ENCODE measurements around the gene RASA3.

Gene RASA3

DNA sequence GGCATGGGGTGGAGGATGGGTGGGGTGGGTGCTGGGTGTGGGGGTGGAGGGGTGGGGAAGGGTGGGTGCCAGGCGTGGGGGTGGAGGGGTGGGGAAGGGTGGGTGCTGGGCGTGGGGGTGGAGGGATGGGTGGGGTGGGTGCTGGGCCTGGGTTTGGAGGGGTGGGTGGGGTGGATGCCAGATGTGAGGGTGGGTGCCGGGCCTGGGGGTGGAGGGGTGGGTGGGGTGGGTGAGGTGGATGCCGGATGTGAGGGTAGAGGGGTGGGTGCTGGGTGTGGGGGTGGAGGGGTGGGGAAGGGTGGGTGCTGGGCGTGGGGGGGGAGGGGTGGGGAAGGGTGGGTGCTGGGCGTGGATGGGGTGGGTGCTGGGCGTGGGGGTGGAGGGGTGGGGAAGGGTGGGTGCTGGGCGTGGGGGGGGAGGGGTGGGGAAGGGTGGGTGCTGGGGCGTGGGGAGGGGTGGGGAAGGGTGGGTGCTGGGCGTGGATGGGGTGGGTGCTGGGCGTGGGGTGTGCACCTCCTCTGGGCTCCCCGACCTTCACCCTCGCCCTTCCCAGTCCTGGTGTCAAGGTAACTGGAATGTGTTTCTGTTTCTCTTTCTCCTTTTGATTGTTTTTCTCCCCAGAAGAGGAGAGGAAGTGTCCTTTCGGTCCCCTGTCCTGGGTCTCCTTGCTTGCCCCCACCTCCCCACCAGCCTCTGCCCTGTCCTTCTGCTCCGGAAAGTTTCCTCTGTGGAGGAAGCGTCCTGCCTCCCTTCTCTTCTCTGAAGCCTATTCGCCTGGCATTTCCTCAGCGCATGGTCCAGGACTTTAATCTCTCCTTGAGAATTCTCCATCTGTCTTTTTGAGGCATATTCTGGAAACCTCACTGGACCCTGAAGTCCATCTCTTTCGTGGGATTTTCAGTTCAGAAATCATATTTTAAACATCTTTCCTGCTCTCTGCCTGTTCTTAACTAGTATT lies 23.8 kb upstream of the RASA3 start:
- TF ChIP-seq GABPA (IDR thresholded peaks at IDR 0.05; ENCODE audit: low read depth) (no peak), POLR2AphosphoS5 (IDR thresholded peaks at IDR 0.05; ENCODE audit: low read depth) (no peak), SPI1 (IDR thresholded peaks at IDR 0.05; ENCODE audit: borderline replicate concordance, low read depth) (0 out of 2 replicates have a peak, but pooled peaks have one; percentile 12)
- TF ChIP-seq, protein P1, sequence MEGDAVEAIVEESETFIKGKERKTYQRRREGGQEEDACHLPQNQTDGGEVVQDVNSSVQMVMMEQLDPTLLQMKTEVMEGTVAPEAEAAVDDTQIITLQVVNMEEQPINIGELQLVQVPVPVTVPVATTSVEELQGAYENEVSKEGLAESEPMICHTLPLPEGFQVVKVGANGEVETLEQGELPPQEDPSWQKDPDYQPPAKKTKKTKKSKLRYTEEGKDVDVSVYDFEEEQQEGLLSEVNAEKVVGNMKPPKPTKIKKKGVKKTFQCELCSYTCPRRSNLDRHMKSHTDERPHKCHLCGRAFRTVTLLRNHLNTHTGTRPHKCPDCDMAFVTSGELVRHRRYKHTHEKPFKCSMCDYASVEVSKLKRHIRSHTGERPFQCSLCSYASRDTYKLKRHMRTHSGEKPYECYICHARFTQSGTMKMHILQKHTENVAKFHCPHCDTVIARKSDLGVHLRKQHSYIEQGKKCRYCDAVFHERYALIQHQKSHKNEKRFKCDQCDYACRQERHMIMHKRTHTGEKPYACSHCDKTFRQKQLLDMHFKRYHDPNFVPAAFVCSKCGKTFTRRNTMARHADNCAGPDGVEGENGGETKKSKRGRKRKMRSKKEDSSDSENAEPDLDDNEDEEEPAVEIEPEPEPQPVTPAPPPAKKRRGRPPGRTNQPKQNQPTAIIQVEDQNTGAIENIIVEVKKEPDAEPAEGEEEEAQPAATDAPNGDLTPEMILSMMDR (IDR thresholded peaks at IDR 0.05; ENCODE audit: insufficient read depth, low read length), result no peak
- TF ChIP-seq, protein P2, sequence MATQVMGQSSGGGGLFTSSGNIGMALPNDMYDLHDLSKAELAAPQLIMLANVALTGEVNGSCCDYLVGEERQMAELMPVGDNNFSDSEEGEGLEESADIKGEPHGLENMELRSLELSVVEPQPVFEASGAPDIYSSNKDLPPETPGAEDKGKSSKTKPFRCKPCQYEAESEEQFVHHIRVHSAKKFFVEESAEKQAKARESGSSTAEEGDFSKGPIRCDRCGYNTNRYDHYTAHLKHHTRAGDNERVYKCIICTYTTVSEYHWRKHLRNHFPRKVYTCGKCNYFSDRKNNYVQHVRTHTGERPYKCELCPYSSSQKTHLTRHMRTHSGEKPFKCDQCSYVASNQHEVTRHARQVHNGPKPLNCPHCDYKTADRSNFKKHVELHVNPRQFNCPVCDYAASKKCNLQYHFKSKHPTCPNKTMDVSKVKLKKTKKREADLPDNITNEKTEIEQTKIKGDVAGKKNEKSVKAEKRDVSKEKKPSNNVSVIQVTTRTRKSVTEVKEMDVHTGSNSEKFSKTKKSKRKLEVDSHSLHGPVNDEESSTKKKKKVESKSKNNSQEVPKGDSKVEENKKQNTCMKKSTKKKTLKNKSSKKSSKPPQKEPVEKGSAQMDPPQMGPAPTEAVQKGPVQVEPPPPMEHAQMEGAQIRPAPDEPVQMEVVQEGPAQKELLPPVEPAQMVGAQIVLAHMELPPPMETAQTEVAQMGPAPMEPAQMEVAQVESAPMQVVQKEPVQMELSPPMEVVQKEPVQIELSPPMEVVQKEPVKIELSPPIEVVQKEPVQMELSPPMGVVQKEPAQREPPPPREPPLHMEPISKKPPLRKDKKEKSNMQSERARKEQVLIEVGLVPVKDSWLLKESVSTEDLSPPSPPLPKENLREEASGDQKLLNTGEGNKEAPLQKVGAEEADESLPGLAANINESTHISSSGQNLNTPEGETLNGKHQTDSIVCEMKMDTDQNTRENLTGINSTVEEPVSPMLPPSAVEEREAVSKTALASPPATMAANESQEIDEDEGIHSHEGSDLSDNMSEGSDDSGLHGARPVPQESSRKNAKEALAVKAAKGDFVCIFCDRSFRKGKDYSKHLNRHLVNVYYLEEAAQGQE (IDR thresholded peaks at IDR 0.05; ENCODE audit: insufficient replicate concordance, low read depth), result no peak
- H3K4me3 ChIP-seq (replicated peaks; ENCODE audit: insufficient read depth, low read length), result no peak overlapping the region

DNA sequence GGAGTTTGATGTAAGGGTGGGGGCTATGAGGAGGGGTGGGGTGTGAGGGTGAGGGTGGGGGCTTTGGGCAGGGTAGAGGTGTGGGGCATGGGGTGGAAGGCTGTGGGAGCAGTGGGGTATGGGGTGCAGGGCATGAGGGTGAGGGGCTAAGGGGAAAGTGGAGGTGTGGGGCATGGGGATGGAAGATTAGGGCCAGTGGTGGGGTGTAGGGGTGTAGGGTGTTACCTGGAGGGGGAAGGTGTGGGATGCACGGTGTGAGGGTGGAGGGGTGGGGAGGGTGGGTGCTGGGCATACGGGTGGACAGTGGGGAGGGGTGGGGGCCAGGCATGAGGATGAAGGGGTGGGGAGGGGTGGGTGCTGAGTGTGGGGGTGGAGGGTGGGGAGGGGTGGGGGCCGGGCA lies 22.9 kb upstream of the RASA3 start:
- TF ChIP-seq SPI1 (IDR thresholded peaks at IDR 0.05; ENCODE audit: borderline replicate concordance, low read depth) (no peak), POLR2AphosphoS5 (IDR thresholded peaks at IDR 0.05; ENCODE audit: low read depth) (no peak), GABPA (IDR thresholded peaks at IDR 0.05; ENCODE audit: low read depth) (no peak)
- TF ChIP-seq, protein P1 (IDR thresholded peaks at IDR 0.05; ENCODE audit: insufficient read depth, low read length), result no peak
- TF ChIP-seq, protein P2 (IDR thresholded peaks at IDR 0.05; ENCODE audit: insufficient replicate concordance, low read depth), result no peak
- no peak for DNase-seq (ENCODE audit: low read depth in 1 of 2, low spot score in 1 of 2)
- no peak overlapping the region for H3K27ac ChIP-seq (replicated peaks)
- no peaks in the 10 kb centered on the region for H3K27me3 ChIP-seq (ENCODE audit: insufficient read depth, poor library complexity, severe bottlenecking)
- H3K4me3 ChIP-seq (replicated peaks; ENCODE audit: insufficient read depth, low read length), result no peak overlapping the region

More for the DNA sequence above, 23.8 kb upstream of the RASA3 start:
- no peak overlapping the region for H3K27ac ChIP-seq (replicated peaks)
- DNase-seq (ENCODE audit: low read depth in 1 of 2, low spot score in 1 of 2), result no peak
- H3K27me3 ChIP-seq (ENCODE audit: insufficient read depth, poor library complexity, severe bottlenecking), result no peaks in the 10 kb centered on the region

DNA sequence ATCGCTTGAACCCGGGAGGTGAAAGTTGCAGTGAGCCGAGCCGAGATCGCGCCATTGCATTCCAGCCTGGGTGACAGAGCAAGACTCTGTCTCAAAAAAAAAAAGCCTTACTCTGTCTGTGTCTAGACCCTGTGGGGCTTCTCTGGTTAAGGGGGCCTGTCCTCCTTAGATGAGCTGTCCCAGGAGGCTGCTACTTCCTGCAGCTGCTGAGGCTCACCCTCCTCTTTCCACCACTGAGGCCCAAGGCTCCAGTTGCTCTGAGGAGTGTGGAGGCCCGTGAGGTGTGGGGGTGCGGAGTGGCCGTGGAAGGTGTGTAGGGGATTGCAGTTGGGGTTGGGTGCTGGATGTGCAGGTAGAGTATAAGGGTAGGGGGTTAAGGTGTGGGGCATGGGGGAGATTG lies 22.1 kb upstream of the RASA3 start:
- H3K27me3 ChIP-seq (ENCODE audit: insufficient read depth, poor library complexity, severe bottlenecking), result no peaks in the 10 kb centered on the region
- H3K27ac ChIP-seq (replicated peaks), result no peak overlapping the region
- TF ChIP-seq, protein P1 (IDR thresholded peaks at IDR 0.05; ENCODE audit: insufficient read depth, low read length), result no peak
- no peak for TF ChIP-seq SPI1 (IDR thresholded peaks at IDR 0.05; ENCODE audit: borderline replicate concordance, low read depth)
- TF ChIP-seq, protein P2 (IDR thresholded peaks at IDR 0.05; ENCODE audit: insufficient replicate concordance, low read depth), result no peak
- no peak for TF ChIP-seq POLR2AphosphoS5 (IDR thresholded peaks at IDR 0.05; ENCODE audit: low read depth)
- TF ChIP-seq GABPA (IDR thresholded peaks at IDR 0.05; ENCODE audit: low read depth), result no peak
- no peak overlapping the region for H3K4me3 ChIP-seq (replicated peaks; ENCODE audit: insufficient read depth, low read length)
- no peak for DNase-seq (ENCODE audit: low read depth in 1 of 2, low spot score in 1 of 2)
